Neuronal stem cell (in vitro differentiated cells): ENCODE data around the gene FSTL4.

Experiments used
- DNase-seq: peaks from one replicate; pipeline ENCODE4 v3.0.0-alpha.2; 2013; ENCODE audit warnings: low spot score
- H2AFZ ChIP-seq: one replicate; pipeline ENCODE4 v1.6.1; 2013; ENCODE audit warnings: mild to moderate bottlenecking, low read length, inconsistent platforms
- H2AK5ac ChIP-seq: 2 replicates; pipeline ENCODE4 v1.6.1; 2013; ENCODE audit warnings: low read depth, mild to moderate bottlenecking, inconsistent platforms, low read length, moderate library complexity, mixed read lengths
- H2BK120ac ChIP-seq: 2 replicates; pipeline ENCODE4 v1.6.1; 2013; ENCODE audit warnings: low read depth, mild to moderate bottlenecking, inconsistent platforms, low read length, moderate library complexity, mixed read lengths
- H2BK12ac ChIP-seq: one replicate; pipeline ENCODE4 v1.6.1; 2013; ENCODE audit warnings: low read length, inconsistent platforms
- H2BK15ac ChIP-seq: 2 replicates; pipeline ENCODE4 v1.6.1; 2013; ENCODE audit warnings: mild to moderate bottlenecking, low read length, inconsistent platforms, mixed read lengths
- H2BK5ac ChIP-seq: one replicate; pipeline ENCODE4 v1.6.1; 2013; ENCODE audit warnings: inconsistent platforms, mild to moderate bottlenecking, low read length, moderate library complexity
- H3K14ac ChIP-seq: one replicate; pipeline ENCODE4 v1.6.1; 2013; ENCODE audit warnings: low read length, inconsistent platforms
- H3K18ac ChIP-seq: 2 replicates; pipeline ENCODE4 v1.6.1; 2013; ENCODE audit warnings: low read length, inconsistent platforms
- H3K23ac ChIP-seq: 2 replicates; pipeline ENCODE4 v1.6.1; 2013; ENCODE audit warnings: low read depth, mild to moderate bottlenecking, mixed read lengths, low read length, inconsistent platforms; ENCODE audit not compliant: poor library complexity
- H3K27ac ChIP-seq: replicated peaks from 3 replicates; pipeline ENCODE4 v1.5.1; 2013; ENCODE audit warnings: low read length, inconsistent platforms
- H3K27me3 ChIP-seq, 3 experiments: 2 replicates each; pipeline ENCODE4 v1.6.1; 2013; ENCODE audit warnings: low read length in 3 of 3, mild to moderate bottlenecking in 2 of 3, inconsistent platforms in 1 of 3, low read depth in 1 of 3, mixed read lengths in 1 of 3, moderate library complexity in 1 of 3; ENCODE audit not compliant: control insufficient read depth in 3 of 3, insufficient read depth in 3 of 3
- H3K36me3 ChIP-seq, 2 donors: replicated peaks in 1 of 2; 2 replicates each; pipeline ENCODE4 v1.6.1; 2013; ENCODE audit warnings: low read length in 2 of 2; ENCODE audit not compliant: control insufficient read depth in 2 of 2, insufficient read depth in 2 of 2
- H3K4ac ChIP-seq: 2 replicates; pipeline ENCODE4 v1.6.1; 2013; ENCODE audit warnings: inconsistent platforms, mild to moderate bottlenecking, low read length, moderate library complexity
- H3K4me1 ChIP-seq, 2 donors: 1 replicate in 1 of 2; 2 replicates in 1 of 2; pipeline ENCODE4 v1.6.1; 2013; ENCODE audit warnings: low read length in 2 of 2, low read depth in 1 of 2; ENCODE audit not compliant: control insufficient read depth in 2 of 2, insufficient read depth in 1 of 2
- H3K4me2 ChIP-seq: one replicate; pipeline ENCODE4 v1.6.1; 2013; ENCODE audit warnings: mild to moderate bottlenecking, low read length, inconsistent platforms; ENCODE audit not compliant: insufficient read depth, poor library complexity, severe bottlenecking
- H3K4me3 ChIP-seq, 2 donors: 2 replicates each; pipeline ENCODE4 v1.5.1; 2013; ENCODE audit warnings: low read length in 2 of 2, mild to moderate bottlenecking in 2 of 2, inconsistent platforms in 1 of 2, moderate library complexity in 1 of 2
- H3K79me1 ChIP-seq: one replicate; pipeline ENCODE4 v1.6.1; 2013; ENCODE audit warnings: low read depth, mild to moderate bottlenecking, inconsistent platforms, low read length, moderate library complexity
- H3K9ac ChIP-seq: one replicate; pipeline ENCODE4 v1.6.1; 2013; ENCODE audit warnings: mild to moderate bottlenecking, low read depth, low read length, inconsistent platforms; ENCODE audit not compliant: poor library complexity
- H3K9me3 ChIP-seq, 2 donors: replicated peaks in 1 of 2; 2 replicates each; pipeline versions ENCODE3 to v1.6.1; 2013; ENCODE audit warnings: low read length in 2 of 2, mild to moderate bottlenecking in 2 of 2, inconsistent platforms in 1 of 2, low read depth in 1 of 2, mixed read lengths in 1 of 2, moderate library complexity in 1 of 2; ENCODE audit not compliant: control insufficient read depth in 2 of 2, insufficient read depth in 1 of 2
- H4K8ac ChIP-seq: one replicate; pipeline ENCODE4 v1.6.1; 2013; ENCODE audit warnings: low read depth, mild to moderate bottlenecking, inconsistent platforms, low read length, moderate library complexity
- H4K91ac ChIP-seq: one replicate; pipeline ENCODE4 v1.6.1; 2013; ENCODE audit warnings: low read length, low read depth, mild to moderate bottlenecking, inconsistent platforms; ENCODE audit not compliant: poor library complexity
- WGBS, 2 donors: extraction: QIAGEN DNeasy Blood & Tissue Kit; methylation state at CpG; one replicate each; pipeline ENCODE4 v1.1.7; 2013; ENCODE audit warnings: missing lambda C conversion rate in 2 of 2, mixed read lengths in 1 of 2; ENCODE audit not compliant: insufficient read length in 2 of 2, insufficient replicate concordance in 1 of 2; ENCODE audit errors: extremely low coverage in 2 of 2; 5-methylcytosine and 5-hydroxymethylcytosine counted together

Gene FSTL4

GRCh38 chr5:133527311-133527710 is 85.0 kb downstream of the FSTL4 start:
- Histone ChIP-seq H3K14ac (no peak overlapping the region), H3K4me2 (no peak overlapping the region), H2AK5ac (no peak overlapping the region), H3K23ac (no peak overlapping the region), H3K18ac (no peak overlapping the region), H3K36me3 (no peaks in the 10 kb centered on the region), H2BK120ac (no peak overlapping the region), H3K27ac (no peak overlapping the region), H3K4ac (no peak overlapping the region), H3K27me3 (no peaks in the 10 kb centered on the region), H3K4me1 (peaks cover 0 to 12% of the 10 kb centered on the region in 2 donors), H3K9ac (no peak overlapping the region), H4K8ac (no peak overlapping the region), H3K4me3 (no peak overlapping the region), H2BK5ac (no peak overlapping the region), H3K9me3 (no peaks in the 10 kb centered on the region), H4K91ac (no peak overlapping the region), H2BK15ac (no peak overlapping the region), H3K79me1 (no peaks in the 10 kb centered on the region), H2AFZ (no peak overlapping the region), H2BK12ac (no peak overlapping the region)
- WGBS, 2 donors, result no CpG with 5 or more reads among the region's 2 CpGs
- no peak for DNase-seq

- peaks cover 0 to 12% of the 10 kb centered on the region in 2 donors for H3K4me1 ChIP-seq
- WGBS, 2 donors, result no CpG with 5 or more reads among the region's 7 CpGs
- H4K91ac ChIP-seq, result no peak overlapping the region
- no peak overlapping the region for H3K4me2 ChIP-seq
- no peak overlapping the region for H3K4ac ChIP-seq
- no peak overlapping the region for H2BK15ac ChIP-seq
- no peaks in the 10 kb centered on the region for H3K79me1 ChIP-seq
- H3K27ac ChIP-seq, result no peak overlapping the region
- H3K4me3 ChIP-seq, result no peak overlapping the region
- H4K8ac ChIP-seq, result no peak overlapping the region
- no peak overlapping the region for H2BK5ac ChIP-seq
- no peak overlapping the region for H3K9ac ChIP-seq
- H2AK5ac ChIP-seq, result no peak overlapping the region
- H2BK120ac ChIP-seq, result no peak overlapping the region
- H3K36me3 ChIP-seq, result no peaks in the 10 kb centered on the region
- no peak overlapping the region for H3K18ac ChIP-seq
- H2BK12ac ChIP-seq, result no peak overlapping the region
- no peak overlapping the region for H3K14ac ChIP-seq
- H3K23ac ChIP-seq, result no peak overlapping the region
- H3K27me3 ChIP-seq, result no peaks in the 10 kb centered on the region
- no peak for DNase-seq
- no peaks in the 10 kb centered on the region for H3K9me3 ChIP-seq
- no peak overlapping the region for H2AFZ ChIP-seq
These were observed 86.0 kb downstream of the FSTL4 start for GRCh38 chr5:133526368-133526767.

- H2BK120ac ChIP-seq, result no peak overlapping the region
- H3K4me2 ChIP-seq, result no peak overlapping the region
- H3K4me1 ChIP-seq, result peaks cover 0 to 10% of the 10 kb centered on the region in 2 donors
- no peaks in the 10 kb centered on the region for H3K79me1 ChIP-seq
- H2AK5ac ChIP-seq, result no peak overlapping the region
- no peak overlapping the region for H4K8ac ChIP-seq
- H3K9me3 ChIP-seq, result no peaks in the 10 kb centered on the region
- H2BK12ac ChIP-seq, result no peak overlapping the region
- H3K4me3 ChIP-seq, result no peak overlapping the region
- H3K14ac ChIP-seq, result no peak overlapping the region
- H3K18ac ChIP-seq, result no peak overlapping the region
- H4K91ac ChIP-seq, result no peak overlapping the region
- WGBS, 2 donors, result no CpG with 5 or more reads among the region's 3 CpGs
- H3K4ac ChIP-seq, result no peak overlapping the region
- H3K9ac ChIP-seq, result no peak overlapping the region
- no peak overlapping the region for H2BK15ac ChIP-seq
- no peak overlapping the region for H2BK5ac ChIP-seq
- H3K27me3 ChIP-seq, result peaks cover 0 to 3% (median 0%) of the 10 kb centered on the region in 3 experiments
- no peak overlapping the region for H2AFZ ChIP-seq
- H3K23ac ChIP-seq, result no peak overlapping the region
- H3K36me3 ChIP-seq, result no peaks in the 10 kb centered on the region
- no peak overlapping the region for H3K27ac ChIP-seq
- no peak for DNase-seq
These were observed 87.2 kb downstream of the FSTL4 start for GRCh38 chr5:133525126-133525525.

- Histone ChIP-seq H2AK5ac (no peak overlapping the region), H3K27me3 (peaks cover 0 to 3% (median 0%) of the 10 kb centered on the region in 3 experiments), H3K27ac (no peak overlapping the region), H3K4me1 (peaks cover 0 to 8% of the 10 kb centered on the region in 2 donors), H3K23ac (no peak overlapping the region), H3K4me3 (no peak overlapping the region), H2BK12ac (no peak overlapping the region), H3K36me3 (no peaks in the 10 kb centered on the region), H4K8ac (no peak overlapping the region), H3K4ac (no peak overlapping the region), H2AFZ (no peak overlapping the region), H2BK120ac (no peak overlapping the region), H3K9ac (no peak overlapping the region), H3K9me3 (no peaks in the 10 kb centered on the region), H3K14ac (no peak overlapping the region), H3K4me2 (no peak overlapping the region), H2BK15ac (no peak overlapping the region), H3K79me1 (no peaks in the 10 kb centered on the region), H2BK5ac (no peak overlapping the region), H4K91ac (no peak overlapping the region), H3K18ac (no peak overlapping the region)
- no CpG with 5 or more reads among the region's 4 CpGs for WGBS, 2 donors
- DNase-seq, result no peak
These were observed 87.7 kb downstream of the FSTL4 start for GRCh38 chr5:133524666-133525065.
